ENCODE results near the gene CHPT1. TPM values are rescaled to one million over a fixed set of nuclear protein-coding genes. Genes with fewer than 3 reads are reported as not detected.
A peak's percentile ranks its signal among the peaks of the same experiment; 100 is the strongest.

CHPT1 gene
- total and polyA plus RNA-seq, 9 of the 15 experiments (the other 6 are each of a cell fraction or from before 2014, with no cell fraction given), result 15.3 to 210 (median 91.9) TPM

DNA sequence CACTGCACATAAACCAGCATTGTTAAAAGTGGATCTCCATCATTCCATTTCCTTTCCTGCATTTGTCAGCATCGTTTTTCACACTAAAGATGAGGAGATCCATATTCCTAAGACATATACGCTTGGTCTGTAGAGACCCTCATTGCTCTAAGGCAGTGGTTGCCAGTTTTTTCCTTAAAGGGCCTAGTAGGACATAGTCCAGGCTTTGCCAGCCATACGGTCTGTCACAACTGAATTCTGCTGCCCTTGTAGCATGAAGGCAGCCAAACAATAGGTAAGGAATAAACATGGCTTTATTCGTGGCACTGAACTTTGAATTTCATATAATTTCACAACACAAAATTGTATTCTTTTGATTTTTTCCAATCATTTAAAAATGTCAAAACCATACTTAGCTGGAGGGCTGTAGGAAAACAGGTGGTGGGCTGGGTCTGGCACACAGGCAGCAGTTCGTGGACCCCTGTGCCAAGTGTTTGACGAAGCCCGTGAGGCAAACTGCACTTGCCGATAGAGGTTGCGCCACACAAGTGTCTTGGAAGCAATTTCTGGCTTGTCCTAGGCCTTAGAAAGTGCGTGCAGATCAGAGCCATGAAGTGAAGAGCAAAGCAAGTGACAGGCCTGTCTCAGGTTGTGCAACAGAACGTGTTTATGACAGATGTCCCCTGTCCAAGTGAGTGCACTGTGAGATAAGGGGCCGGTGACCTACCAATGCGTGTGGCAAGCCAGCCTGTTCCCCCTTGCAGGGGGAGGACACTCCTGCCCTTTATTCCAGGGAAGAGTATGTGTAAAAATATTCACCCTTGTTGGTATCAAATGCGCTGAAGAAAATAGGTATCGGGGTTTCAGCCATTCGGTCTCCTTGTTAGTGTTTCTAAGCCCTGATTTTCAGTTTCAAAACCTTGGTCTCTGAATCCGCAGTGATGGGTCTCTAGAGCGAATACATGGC, 916 bp upstream of the CHPT1 start (continued):
- TF ChIP-seq, protein P1, sequence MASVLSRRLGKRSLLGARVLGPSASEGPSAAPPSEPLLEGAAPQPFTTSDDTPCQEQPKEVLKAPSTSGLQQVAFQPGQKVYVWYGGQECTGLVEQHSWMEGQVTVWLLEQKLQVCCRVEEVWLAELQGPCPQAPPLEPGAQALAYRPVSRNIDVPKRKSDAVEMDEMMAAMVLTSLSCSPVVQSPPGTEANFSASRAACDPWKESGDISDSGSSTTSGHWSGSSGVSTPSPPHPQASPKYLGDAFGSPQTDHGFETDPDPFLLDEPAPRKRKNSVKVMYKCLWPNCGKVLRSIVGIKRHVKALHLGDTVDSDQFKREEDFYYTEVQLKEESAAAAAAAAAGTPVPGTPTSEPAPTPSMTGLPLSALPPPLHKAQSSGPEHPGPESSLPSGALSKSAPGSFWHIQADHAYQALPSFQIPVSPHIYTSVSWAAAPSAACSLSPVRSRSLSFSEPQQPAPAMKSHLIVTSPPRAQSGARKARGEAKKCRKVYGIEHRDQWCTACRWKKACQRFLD (CRISPR knock-in tag; IDR thresholded peaks at IDR 0.05), result no peak
- TF ChIP-seq ZNF785 (CRISPR knock-in tag; IDR thresholded peaks at IDR 0.05) (no peak), POLR2H (tag; IDR thresholded peaks at IDR 0.05; ENCODE audit: low read depth) (no peak), GTF2F1 (IDR thresholded peaks at IDR 0.05; ENCODE audit: low read depth, low read length) (no peak), RBBP5 (IDR thresholded peaks at IDR 0.05; ENCODE audit: borderline replicate concordance, insufficient read depth, low read length, poor library complexity, severe bottlenecking) (no peak), ESRRA (IDR thresholded peaks at IDR 0.05; ENCODE audit: borderline replicate concordance, low read depth) (peak; percentile 37; the same call in 1 of the 2 replicates), KDM1A (IDR thresholded peaks at IDR 0.05) (peak; percentile 55 to 70; a peak in 3 of 4 replicates), NELFE (IDR thresholded peaks at IDR 0.05; ENCODE audit: insufficient read depth, insufficient read length) (no peak), ZNF717 (CRISPR knock-in tag; IDR thresholded peaks at IDR 0.05) (no peak), ZBTB49 (CRISPR knock-in tag; IDR thresholded peaks at IDR 0.05; ENCODE audit: borderline replicate concordance) (no peak), FOXA3 (CRISPR knock-in tag; conservative IDR thresholded peaks at IDR 0.05 in 1 of 2, IDR thresholded peaks at IDR 0.05 in 1 of 2) (0 out of 4 replicates have a peak, but pooled peaks of 1 of the 2 experiments have one; percentile 51), NFE2L1 (tag; IDR thresholded peaks at IDR 0.05; ENCODE audit: borderline replicate concordance, low read depth) (no peak), SMARCA5 (IDR thresholded peaks at IDR 0.05) (no peak), CTBP1 (IDR thresholded peaks at IDR 0.05; ENCODE audit: borderline replicate concordance) (peak; percentile 17), TEAD2 (tag; IDR thresholded peaks at IDR 0.05) (no peak), ZFX (CRISPR knock-in tag; IDR thresholded peaks at IDR 0.05) (no peak), RBM14 (IDR thresholded peaks at IDR 0.05; ENCODE audit: borderline replicate concordance, insufficient read depth, low read depth, low read length) (no peak), ZNF197 (CRISPR knock-in tag; IDR thresholded peaks at IDR 0.05; ENCODE audit: low read depth) (no peak), PTTG1 (tag; IDR thresholded peaks at IDR 0.05; ENCODE audit: low read depth) (no peak)
- TF ChIP-seq, protein P2, sequence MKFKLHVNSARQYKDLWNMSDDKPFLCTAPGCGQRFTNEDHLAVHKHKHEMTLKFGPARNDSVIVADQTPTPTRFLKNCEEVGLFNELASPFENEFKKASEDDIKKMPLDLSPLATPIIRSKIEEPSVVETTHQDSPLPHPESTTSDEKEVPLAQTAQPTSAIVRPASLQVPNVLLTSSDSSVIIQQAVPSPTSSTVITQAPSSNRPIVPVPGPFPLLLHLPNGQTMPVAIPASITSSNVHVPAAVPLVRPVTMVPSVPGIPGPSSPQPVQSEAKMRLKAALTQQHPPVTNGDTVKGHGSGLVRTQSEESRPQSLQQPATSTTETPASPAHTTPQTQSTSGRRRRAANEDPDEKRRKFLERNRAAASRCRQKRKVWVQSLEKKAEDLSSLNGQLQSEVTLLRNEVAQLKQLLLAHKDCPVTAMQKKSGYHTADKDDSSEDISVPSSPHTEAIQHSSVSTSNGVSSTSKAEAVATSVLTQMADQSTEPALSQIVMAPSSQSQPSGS (CRISPR knock-in tag; IDR thresholded peaks at IDR 0.05), result no peak
- TF ChIP-seq, protein P3, sequence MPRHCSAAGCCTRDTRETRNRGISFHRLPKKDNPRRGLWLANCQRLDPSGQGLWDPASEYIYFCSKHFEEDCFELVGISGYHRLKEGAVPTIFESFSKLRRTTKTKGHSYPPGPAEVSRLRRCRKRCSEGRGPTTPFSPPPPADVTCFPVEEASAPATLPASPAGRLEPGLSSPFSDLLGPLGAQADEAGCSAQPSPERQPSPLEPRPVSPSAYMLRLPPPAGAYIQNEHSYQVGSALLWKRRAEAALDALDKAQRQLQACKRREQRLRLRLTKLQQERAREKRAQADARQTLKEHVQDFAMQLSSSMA (CRISPR knock-in tag; IDR thresholded peaks at IDR 0.05), result no peak

All from K562 (cell line).